Kidney tubule cell (primary cell): ENCODE measurements around the gene PROKR2.

Experiments
- DNase-seq: peaks from one replicate; pipeline ENCODE4 v3.0.0-alpha.2; 2018; ENCODE audit warnings: low spot score

Gene PROKR2

DNA sequence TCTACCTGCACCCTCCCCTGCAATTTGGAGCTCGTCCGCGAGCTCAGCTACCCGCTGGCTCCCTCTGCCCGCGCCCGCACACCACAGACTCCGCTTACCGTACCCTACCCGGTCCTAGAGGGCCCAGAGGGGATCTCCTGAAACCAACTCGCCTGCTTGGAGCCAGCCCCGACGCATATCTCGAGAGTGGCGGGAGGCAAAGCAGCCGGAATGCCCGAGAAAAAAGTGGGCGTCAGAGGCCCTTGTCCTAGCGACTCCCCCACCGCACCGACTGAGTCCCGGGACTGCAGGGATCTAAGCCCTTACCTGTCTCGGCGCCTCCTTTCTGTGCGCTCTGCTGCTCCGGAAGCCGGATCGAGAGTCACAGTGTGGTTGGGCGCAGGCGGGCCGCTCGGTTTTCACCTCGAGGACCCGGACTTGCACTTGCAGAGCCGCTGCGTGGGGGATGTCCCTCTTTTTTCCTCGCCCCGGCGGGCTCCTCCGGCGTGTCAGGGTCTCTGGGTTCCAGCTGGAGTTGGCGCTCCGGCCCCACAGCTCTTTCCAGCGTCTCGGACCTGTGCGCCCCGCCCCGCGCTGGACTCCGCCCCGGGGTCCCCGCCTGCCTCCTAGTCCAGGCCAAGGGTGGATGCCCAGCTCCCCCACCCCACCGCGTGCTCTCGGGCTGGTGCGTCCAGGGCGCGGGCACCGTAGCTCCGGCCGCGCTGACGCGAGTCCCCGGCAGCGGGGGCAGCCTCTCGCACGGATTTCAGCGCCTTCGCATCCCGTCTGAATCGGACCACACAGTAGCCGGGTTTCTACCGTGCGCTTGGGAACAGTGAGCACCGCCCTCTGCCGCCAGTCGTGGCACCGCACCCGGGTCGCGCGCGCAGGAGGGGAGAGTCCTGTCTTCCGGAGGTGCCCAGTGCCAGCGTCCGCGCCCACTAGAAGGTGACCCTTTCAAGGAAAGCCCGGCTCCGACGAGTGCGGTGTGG is at the start of gene PROKR2:
PROKR2 (minus strand) TSS at position 767 of the 971 bp plus-strand sequence. CDS start 2,585 bp downstream, outside the sequence.
- peak; percentile 18 for DNase-seq

DNA sequence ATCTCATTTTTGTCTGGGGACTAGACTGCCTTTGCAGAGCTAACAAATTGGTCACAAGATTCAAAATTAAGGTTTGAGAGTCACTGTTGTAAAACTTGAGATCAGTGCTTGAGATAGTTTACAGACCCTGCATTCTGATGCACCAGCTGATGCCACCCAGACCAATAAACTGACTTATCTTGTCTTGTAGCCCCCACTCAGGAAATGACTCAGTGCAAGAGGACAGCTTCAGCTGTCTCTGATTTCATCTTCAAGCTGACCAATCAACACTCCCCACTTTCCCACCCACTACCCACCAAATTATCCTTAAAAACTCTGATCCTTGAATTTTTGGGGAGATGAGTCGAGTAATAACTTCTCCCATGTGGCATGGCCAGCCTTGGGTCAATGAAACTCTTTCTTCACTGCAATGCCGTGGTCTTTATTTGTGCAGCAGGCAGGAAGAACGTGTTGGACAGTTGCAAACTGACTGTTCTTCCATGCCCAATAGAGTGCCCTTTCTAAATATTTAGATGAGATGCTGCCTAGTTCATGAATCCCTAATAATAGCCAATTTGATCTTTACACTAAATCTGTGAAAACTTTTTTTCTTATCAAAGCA is 48.3 kb upstream of the PROKR2 start:
- DNase-seq: peak; percentile 51

DNA sequence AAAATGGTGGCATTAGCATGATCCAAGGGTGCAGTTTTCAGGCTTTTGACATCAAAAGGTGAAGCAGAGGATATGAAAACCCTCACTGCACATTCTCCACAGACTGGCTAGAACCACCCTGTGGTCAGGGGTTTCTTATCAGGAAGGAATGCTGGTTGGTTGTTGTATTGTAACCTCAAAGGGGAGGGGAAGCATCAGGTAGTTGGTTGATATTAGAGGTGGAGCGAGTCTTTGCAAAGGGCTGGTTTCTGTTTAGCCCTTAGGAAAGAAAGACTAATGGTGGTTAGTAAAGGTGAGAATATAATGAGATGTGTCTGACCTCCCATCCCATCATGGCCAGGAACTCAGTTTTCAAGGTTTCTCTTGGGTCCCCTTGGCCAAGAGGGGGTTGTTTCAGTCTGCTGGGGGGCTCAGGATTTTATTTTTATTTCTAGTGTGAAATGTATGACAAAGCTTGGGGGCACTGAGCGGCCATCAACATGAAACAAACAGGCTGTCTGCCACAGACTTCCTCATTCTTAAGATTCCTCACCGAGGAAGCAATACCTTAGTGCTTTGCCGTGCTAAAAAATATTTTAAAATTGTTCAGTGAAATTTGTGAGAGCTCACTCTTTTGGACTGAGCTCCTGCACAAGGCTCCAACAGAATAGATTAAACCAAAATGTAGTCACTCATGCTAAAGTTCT is 47.5 kb upstream of the PROKR2 start:
- peak; percentile 69 for DNase-seq

GRCh38 chr20:5362771-5363170 is 46.0 kb upstream of the PROKR2 start:
- no peak for DNase-seq

DNA sequence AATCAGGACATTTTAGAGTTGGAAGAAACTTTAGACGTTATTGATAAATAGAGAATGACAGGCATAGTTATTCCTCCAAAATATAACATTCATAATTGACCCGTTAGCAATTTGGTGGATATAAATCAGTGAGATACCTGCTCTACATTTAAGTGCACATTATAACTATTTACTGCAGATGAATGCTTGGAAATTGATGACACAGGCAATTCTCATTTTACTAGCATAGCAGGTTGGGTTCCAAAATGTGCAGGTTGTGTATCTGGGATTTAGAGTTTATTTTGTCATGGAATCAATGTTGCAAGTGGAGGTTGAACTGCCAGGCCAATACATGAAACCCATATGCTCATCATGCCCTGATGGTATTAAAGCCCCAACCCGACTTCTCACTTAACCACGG is 44.4 kb upstream of the PROKR2 start:
- no peak for DNase-seq

DNA sequence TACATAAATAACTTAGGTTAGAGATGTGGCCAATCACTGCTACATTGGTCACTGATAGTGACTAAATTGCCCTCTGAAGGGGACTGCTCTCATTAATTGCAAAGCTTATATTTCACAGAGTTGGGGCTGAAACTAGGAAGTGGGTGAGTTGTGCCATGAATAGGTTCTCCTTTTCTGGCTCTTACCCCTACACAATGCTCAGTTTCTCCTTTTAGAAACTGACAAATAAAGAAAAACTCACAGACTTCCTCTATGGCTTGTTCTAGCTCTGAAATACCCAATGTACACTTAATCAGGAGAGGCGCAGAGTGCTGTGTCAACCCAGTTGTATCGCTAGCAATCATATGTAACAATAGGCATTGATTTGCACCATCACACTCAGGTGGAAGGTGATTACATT is 41.2 kb upstream of the PROKR2 start:
- no peak for DNase-seq

GRCh38 chr20:5356941-5357340 is 40.2 kb upstream of the PROKR2 start:
- no peak for DNase-seq

GRCh38 chr20:5354901-5355300 is 38.1 kb upstream of the PROKR2 start:
- DNase-seq: no peak

DNA sequence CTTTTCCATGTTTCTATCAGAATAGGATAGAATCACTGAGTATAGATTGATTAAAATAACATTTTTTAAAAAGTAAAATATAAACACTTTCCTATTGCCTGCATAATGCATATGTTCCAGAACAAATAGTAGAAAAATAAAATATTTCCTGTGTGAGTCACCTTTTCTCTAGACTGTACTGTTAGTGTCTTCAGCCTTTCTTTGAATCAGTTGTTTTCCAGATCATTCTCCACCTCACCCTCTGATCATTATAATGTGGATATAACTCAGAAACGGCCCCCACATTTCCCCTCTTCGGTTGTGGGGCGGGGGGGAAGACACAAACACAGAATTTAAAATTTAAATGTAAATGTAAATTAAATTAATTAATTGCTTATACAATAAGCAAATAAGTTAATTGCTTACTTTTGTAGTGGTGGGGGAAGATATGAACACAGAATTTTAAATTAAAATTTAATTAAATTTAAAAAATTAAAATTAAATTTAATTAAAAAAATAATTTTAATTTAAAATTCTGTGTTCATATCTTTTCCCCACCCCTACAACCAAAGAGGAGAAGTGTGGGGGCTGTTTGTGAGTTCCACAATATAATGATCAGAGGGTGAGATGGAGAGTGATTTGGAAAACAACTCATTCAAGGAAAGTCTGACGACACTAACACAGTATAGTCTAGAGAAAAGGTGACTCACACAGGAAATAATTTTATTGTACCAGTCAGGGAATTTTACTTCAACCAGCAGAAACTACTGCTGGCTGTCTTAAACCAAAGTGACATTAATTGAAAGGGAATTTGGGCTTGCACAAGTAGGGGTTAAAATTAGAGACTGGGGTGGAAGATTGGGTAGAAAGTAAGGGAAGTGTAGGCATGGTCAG is 37.1 kb upstream of the PROKR2 start:
- DNase-seq: peak; percentile 53

- DNase-seq: peak; percentile 55
These were observed 32.7 kb upstream of the PROKR2 start for GRCh38 chr20:5349448-5349847.

DNA sequence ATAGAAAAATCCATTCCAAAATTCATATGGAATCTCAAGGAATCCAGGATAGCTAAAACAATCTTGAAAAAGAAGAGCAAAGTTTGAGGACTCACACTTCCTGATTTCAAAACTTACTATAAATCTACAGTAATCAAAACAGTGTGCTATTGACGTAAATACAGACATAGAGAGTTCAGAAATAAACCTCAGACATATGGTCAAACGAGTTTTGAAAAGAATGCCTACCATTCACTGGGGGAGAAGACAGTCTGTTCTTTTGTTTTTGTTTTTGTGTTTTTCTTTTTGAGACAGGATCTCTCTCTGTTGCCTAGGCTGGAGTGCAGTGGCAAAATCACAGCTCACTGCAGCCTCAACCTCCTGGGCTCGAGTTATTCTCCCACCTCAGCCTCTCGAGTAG is 25.3 kb upstream of the PROKR2 start:
- no peak for DNase-seq

- no peak for DNase-seq
These were observed 14.6 kb upstream of the PROKR2 start for GRCh38 chr20:5331340-5331739.

GRCh38 chr20:5328268-5328667 is 11.5 kb upstream of the PROKR2 start:
- no peak for DNase-seq

GRCh38 chr20:5327356-5327755 is 10.6 kb upstream of the PROKR2 start:
- no peak for DNase-seq

- no peak for DNase-seq
These were observed 957 bp downstream of the PROKR2 start for GRCh38 chr20:5315807-5316187.

DNA sequence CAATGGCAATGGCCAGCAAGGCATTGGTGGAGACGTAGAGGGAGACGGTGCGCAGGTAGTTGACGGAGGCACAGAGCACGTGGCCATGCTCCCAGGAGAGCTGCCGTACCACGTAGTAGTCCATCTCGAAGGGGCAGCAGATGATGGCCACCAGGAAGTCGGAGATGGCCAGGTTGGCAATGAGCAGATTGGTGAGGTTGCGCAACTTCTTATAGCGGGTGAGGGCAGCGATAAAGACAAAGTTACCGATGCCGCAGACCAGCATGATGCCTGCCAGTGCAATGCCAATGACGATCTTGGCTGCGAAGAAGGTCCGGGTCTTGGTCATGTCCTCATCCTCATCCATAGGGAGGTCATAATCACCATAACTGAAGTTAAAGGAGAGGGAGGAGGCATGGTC is 2.8 kb downstream of the PROKR2 start:
- DNase-seq: no peak

DNA sequence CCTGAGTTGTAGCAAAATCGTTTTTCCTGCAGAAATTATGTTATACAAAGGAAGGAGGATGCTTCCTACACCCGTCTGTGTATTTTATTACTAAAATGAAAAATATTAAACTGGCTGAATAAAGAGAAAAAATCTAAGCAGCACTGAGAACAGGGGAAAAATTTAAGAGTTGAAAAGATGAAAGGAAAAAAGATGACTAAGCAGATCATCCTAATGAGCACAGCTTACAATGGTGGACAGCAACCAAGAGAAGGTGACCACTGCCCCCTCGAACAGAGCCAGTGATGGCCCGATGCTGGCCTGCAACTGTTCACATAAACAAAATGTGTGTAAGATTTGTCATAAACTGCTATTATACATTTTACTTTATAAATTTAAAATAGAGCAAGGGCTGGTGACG is 4.2 kb downstream of the PROKR2 start:
- no peak for DNase-seq

DNA sequence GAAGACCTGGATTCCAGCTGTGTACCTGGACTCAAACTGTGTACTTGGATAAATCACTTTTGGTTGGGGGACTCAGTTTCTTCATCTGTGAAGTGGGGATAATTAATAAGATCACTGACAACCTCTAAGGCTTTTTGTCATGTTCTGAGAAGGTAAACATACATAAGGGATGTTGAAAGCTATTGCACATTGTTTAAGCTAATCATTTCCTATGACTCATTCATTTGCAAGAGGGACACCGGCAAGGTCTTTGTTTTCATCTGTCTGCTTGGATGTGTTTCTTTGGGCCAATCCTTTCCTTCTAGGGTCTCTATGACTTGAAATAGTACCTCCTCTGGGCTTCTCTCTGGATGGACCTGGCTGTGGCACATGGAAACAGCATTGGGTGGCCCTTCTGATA is 6.8 kb downstream of the PROKR2 start:
- DNase-seq: no peak

GRCh38 chr20:5298811-5299210 is 17.9 kb downstream of the PROKR2 start:
- DNase-seq: no peak

- DNase-seq: no peak
These were observed 19.3 kb downstream of the PROKR2 start for GRCh38 chr20:5297280-5298004.

GRCh38 chr20:5290596-5290995 is 26.2 kb downstream of the PROKR2 start:
- no peak for DNase-seq
